A673 (cell line): Measurements from ENCODE around the gene CCR2.

Experiments
- CTCF ChIP-seq: fragments of 300-800, 200-600 bp; sonication (generic); conservative IDR thresholded peaks from 2 replicates; pipeline ENCODE4 v1.5.1; 2017; ENCODE audit warnings: low read depth, mild to moderate bottlenecking, antibody characterized with exemption, low read length, moderate library complexity, mixed read lengths
- EZH2 ChIP-seq: fragments of 200-600 bp; sonication (generic); IDR thresholded peaks from 2 replicates; pipeline ENCODE4 v1.6.1; 2017; ENCODE audit warnings: borderline replicate concordance, low read depth, mild to moderate bottlenecking, mixed read lengths, antibody characterized with exemption, low read length; ENCODE audit not compliant: poor library complexity, severe bottlenecking

GRCh38 chr3:46393011-46393410 is 39.1 kb downstream of the CCR2 start:
- no peak for TF ChIP-seq CTCF
- no peak for TF ChIP-seq EZH2
